ENCODE results near the gene CCDC148.

The CCDC148 gene

DNA sequence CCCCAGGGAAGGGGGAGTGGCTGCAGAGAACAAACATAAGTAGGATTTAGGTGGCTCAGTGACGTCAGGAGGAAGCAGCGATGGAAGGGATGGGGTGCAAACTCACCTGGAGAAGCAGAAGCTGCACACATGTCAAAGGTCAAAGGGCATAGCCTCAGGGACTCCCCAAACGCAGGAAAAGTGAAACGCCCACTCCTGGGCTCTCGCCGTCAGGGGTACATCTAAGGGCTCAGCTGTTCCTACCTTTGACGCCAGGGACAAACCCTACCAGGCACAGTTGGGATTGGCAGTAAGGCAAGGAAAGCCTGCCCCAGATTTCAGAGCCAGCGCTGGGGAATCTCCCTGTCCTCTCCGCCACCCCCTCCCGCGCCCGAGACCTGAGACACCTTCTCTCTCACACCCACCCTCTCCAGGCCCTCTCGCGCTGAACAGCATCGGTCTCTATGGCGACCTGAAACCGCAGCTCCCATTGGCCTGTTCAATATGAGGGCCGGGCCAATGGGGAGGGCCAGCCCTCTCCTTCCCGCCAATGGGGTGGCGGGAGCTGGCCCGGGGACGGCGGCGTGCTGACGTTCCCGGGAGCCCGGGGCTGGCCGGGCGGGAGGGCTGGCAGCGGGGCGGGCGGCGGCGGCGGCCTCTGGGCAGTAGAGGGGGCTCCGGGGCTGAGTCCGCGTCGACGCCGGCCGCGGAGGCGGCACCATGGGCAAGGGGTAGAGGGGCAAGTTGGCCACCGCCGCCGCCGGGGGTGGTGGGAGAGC lies at the start of gene CCDC148, which contains the start of gene PKP4:
CCDC148 (minus strand) TSS at position 445 of the 758 bp plus-strand sequence; CDS start at position 131, 314 bp downstream.
PKP4 (plus strand) TSS at position 644 of the 758 bp plus-strand sequence. CDS start 76,233 bp downstream, outside the sequence.
- peak; percentile 81 for DNase-seq (ENCODE audit: low spot score)

DNA sequence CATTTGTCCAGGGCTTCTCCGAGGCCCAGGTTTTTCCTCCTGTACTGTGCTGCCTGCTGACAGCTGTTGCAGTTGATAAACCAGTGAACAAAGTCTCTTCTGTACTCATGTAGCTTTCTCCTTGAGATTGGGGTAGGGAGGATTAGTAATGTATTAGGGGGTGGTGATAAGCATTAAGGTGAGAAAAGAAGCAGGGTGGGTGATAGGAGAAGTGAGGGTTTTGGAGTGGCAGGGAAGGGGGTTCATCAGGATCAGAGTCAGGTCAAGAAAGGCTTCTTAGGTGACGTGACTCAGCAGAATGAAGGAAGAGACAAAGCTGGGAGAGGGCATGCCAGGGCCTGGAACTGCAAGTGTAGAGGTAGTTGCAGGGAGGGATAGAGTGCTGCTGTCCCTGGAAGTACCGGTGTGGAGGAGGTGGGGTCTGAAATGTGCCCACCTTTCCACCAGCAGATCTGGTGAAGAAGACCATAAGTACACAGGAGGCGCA lies 48.9 kb upstream of the CCDC148 start:
- DNase-seq (ENCODE audit: low spot score): no peak

GRCh38 chr2:158504088-158504487 lies 47.5 kb upstream of the CCDC148 start:
- no peak for DNase-seq (ENCODE audit: low spot score)

GRCh38 chr2:158502974-158503373 lies 46.4 kb upstream of the CCDC148 start:
- no peak for DNase-seq (ENCODE audit: low spot score)

DNA sequence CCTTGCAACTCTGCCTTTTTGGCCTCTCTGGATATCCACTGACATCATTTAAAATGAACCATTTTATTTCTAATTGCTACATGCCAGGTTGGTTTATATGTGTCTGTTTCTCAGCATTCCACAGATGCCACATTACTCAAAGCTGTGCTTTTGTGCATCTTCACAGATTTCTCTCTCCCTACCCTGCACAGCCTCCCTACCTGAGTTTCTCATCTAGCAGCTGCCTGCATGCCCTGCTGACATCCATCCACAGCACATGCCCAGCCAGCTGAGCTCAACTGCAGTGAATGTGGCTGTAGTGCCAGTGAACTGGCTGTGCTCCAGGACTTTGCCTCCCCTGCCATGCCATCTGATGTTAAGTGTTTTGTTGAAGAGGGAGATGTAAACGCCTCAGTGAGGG lies 44.7 kb upstream of the CCDC148 start:
- DNase-seq (ENCODE audit: low spot score): no peak

DNA sequence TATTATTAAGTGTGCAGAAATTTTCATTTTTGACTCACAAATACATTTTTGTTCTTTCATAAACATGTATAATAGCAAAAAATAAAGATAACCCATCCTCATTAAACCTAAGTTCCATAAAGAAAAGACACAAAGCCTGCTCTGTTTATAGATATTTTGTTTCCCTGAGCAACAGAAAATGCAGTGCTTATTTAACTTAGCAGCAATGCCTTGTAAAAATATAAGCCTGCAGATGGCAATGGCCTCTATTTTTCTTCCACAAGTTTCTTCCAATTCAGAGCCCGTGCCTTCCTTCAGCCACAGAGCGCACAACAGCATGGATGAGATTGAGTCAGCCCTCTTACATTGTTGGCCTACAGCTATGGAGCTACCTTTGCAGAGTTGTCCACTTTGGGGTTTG lies 43.8 kb upstream of the CCDC148 start:
- no peak for DNase-seq (ENCODE audit: low spot score)

- no peak for DNase-seq (ENCODE audit: low spot score)
Measured at GRCh38 chr2:158499383-158499782, 42.8 kb upstream of the CCDC148 start.

DNA sequence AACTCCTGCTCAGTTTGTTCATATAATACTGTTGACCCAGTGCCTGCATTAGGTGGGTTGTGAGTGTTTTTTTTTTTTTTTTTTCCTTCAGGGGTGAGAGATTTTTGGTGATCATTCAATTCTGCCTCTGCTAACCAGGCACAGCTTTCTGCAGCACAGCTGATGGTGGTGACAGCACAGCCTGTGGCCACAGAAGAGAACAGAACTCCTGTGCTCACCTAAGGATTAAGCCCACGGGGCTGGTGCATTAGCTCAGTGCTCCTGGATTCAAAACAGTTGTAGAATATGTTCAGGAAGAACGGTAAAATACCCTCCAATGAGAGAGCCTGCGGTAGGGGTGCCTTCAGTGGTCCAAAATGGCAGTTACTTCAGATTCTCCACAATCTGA lies 42.2 kb upstream of the CCDC148 start:
- DNase-seq (ENCODE audit: low spot score): no peak

DNA sequence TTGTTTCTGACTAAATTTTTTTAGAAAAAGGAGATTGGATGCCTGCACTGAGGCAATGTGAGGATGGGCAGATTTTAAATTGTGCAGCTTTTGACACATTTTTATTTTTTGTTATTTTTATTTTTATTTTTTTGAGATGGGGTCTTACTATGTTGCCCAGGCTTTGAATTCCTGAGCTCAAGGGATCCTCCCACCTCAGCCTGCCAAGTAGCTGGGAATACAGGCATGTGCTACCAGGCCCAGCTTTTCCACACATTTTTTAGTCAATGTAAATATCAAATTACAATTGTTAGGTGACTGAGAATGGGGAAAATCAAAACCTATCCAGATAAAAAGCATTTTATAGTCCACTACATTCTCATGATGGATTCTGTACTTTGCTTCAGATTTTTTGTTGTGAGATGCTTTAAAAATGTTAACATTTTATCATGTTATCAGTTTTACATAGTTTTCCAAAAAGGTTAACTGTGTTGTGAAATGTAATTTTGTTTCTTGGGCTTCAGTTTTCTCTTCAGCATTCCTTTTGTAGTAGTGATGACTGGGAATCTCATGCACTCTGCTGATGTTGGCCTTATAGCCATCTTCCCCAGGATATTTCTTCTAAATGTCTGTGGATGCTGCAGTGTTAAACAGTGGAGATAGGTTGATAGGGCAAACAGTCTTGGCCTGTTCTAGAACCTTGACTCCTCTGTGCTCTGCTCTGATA lies 41.6 kb upstream of the CCDC148 start:
- no peak for DNase-seq (ENCODE audit: low spot score)

- no peak for DNase-seq (ENCODE audit: low spot score)
Measured at GRCh38 chr2:158497486-158497885, 40.9 kb upstream of the CCDC148 start.

- no peak for DNase-seq (ENCODE audit: low spot score)
Measured at GRCh38 chr2:158496986-158497385, 40.4 kb upstream of the CCDC148 start.

DNA sequence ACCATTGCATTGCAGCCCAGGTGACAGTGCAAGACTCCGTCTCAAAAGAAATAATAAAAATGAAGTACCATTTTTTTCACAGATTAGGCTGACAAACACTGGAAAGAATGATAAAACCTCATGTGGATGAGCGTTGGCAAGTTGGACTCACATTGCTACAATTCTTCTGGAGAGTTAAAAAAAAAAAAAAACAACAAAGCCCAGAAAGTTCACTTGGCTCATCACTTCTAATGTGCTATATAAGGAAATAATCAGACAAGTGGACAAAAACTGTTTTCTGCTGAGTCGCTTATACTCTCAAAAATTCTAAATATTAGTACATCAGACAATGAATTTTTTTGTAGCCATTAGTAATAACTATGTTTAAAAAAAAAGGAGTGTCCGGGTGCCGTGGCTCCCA lies 38.6 kb upstream of the CCDC148 start:
- DNase-seq (ENCODE audit: low spot score): no peak

GRCh38 chr2:158493458-158493857 lies 36.9 kb upstream of the CCDC148 start:
- no peak for DNase-seq (ENCODE audit: low spot score)

- no peak for DNase-seq (ENCODE audit: low spot score)
Measured at GRCh38 chr2:158491072-158491471, 34.5 kb upstream of the CCDC148 start.

GRCh38 chr2:158489366-158490112 lies 33.0 kb upstream of the CCDC148 start:
- DNase-seq (ENCODE audit: low spot score): no peak

- no peak for DNase-seq (ENCODE audit: low spot score)
Measured at GRCh38 chr2:158488442-158489216, 32.1 kb upstream of the CCDC148 start.

GRCh38 chr2:158487419-158487818 lies 30.9 kb upstream of the CCDC148 start:
- no peak for DNase-seq (ENCODE audit: low spot score)

DNA sequence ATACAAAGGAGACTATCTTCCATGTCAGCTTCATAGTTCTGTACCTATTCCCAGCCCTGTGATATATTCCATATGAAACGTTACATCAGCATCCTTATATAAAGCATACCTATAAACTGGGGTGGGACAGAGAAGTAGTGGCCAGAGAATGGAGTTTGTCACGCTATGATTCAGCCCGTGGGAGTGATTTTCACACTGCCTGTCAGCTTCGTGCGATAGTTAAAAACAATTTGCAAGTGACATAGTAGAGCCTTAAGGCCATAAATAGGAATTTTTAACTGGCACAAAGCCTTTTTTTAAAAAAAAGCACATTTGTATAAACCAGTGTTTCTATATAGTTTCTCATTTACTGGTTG lies 30.4 kb upstream of the CCDC148 start:
- DNase-seq (ENCODE audit: low spot score): no peak

GRCh38 chr2:158486150-158486969 lies 29.8 kb upstream of the CCDC148 start:
- DNase-seq (ENCODE audit: low spot score): no peak

- no peak for DNase-seq (ENCODE audit: low spot score)
Measured at GRCh38 chr2:158484892-158485556, 28.5 kb upstream of the CCDC148 start.

Data from hematopoietic multipotent progenitor cell treated with erythropoietin and hydrocortisone succinate and interleukin-3 and kit ligand, for 17 days (in vitro differentiated cells).